PC-9 (cell line): ENCODE measurements around the gene CBFB. TPM values are rescaled to one million over a fixed set of nuclear protein-coding genes. Genes with fewer than 3 reads are reported as not detected.

Experiments used
- BruUV-seq: library from RNA; stranded (reverse); fragments of 400-500 nt; replicated peaks from 2 replicates; lab custom pipeline; 2021; lab: Mats Ljungman, UMichigan
- CTCF ChIA-PET: fragments of 300-600 bp; sonication (Branson Sonifier 250); formaldehyde crosslinking; loops from one replicate; lab custom pipeline; 2022; ENCODE audit warnings: antibody characterized with exemption; lab: Charles Lee
- POLR2A ChIA-PET: fragments of 300-600 bp; sonication (Branson Sonifier 250); formaldehyde crosslinking; loops from one replicate; lab custom pipeline; 2022; ENCODE audit warnings: antibody characterized with exemption; ENCODE audit not compliant: unreplicated experiment; lab: Charles Lee
- DNase-seq, 2 experiments: peaks; one replicate each; pipeline versions ENCODE4 v3.0.0 to v3.0.0-alpha.2; 2015 to 2022; ENCODE audit warnings: mixed read lengths in 1 of 2
- H2AFZ ChIP-seq: fragments of 200-600 bp; sonication (generic); 2 replicates; pipeline ENCODE4 v1.8.1; 2017; ENCODE audit warnings: antibody characterized with exemption
- H3F3A ChIP-seq: fragments of 200-600 bp; sonication (generic); 2 replicates; pipeline ENCODE4 v1.8.1; 2017; ENCODE audit warnings: antibody characterized with exemption, mild to moderate bottlenecking, low read depth; ENCODE audit not compliant: insufficient read depth
- H3K27ac ChIP-seq: fragments of 200-600 bp; sonication (generic); 2 replicates; pipeline ENCODE4 v1.6.1; 2016; ENCODE audit warnings: mixed run types
- H3K27me3 ChIP-seq: fragments of 200-600 bp; sonication (generic); 2 replicates; pipeline ENCODE4 v1.6.1; 2016; ENCODE audit warnings: low read depth, mixed run types; ENCODE audit not compliant: insufficient read depth
- H3K36me3 ChIP-seq: fragments of 200-600 bp; sonication (generic); 2 replicates; pipeline ENCODE4 v1.6.1; 2016; ENCODE audit warnings: low read depth, mixed run types
- H3K4me1 ChIP-seq: fragments of 200-600 bp; sonication (generic); replicated peaks from 2 replicates; pipeline ENCODE4 v1.6.1; 2016; ENCODE audit warnings: mixed run types; ENCODE audit not compliant: insufficient read depth
- H3K4me2 ChIP-seq: fragments of 200-600 bp; sonication (generic); 2 replicates; pipeline ENCODE4 v1.6.1; 2017; ENCODE audit warnings: mixed run types
- H3K4me3 ChIP-seq: fragments of 200-600 bp; sonication (generic); 2 replicates; pipeline ENCODE4 v1.6.1; 2016; ENCODE audit warnings: mixed run types
- H3K79me2 ChIP-seq: fragments of 200-600 bp; sonication (generic); 2 replicates; pipeline ENCODE4 v1.6.1; 2017; ENCODE audit warnings: low read depth, mixed run types
- H3K9me2 ChIP-seq: fragments of 200-600 bp; sonication (generic); 2 replicates; pipeline ENCODE4 v1.8.1; 2017; ENCODE audit warnings: mild to moderate bottlenecking; ENCODE audit not compliant: insufficient read depth
- H3K9me3 ChIP-seq: fragments of 200-600 bp; sonication (generic); 2 replicates; pipeline ENCODE4 v1.8.1; 2016; ENCODE audit warnings: low read depth; ENCODE audit not compliant: insufficient read depth
- H4K20me1 ChIP-seq: fragments of 200-600 bp; sonication (generic); 2 replicates; pipeline ENCODE4 v1.8.1; 2017; ENCODE audit not compliant: insufficient read depth
- CTCF ChIP-seq: fragments of 200-600 bp; sonication (generic); conservative IDR thresholded peaks from 2 replicates; pipeline ENCODE4 v1.6.1; 2017; ENCODE audit warnings: mixed run types, antibody characterized with exemption, mild to moderate bottlenecking, moderate library complexity
- EZH2 ChIP-seq: fragments of 200-600 bp; sonication (generic); IDR thresholded peaks from 2 replicates; pipeline ENCODE4 v1.8.0; 2017; ENCODE audit warnings: antibody characterized with exemption, low read depth
- intact Hi-C: fragments of 100-400 bp; cut with micrococcal nuclease; formaldehyde crosslinking; loops from one replicate; pipeline ENCODE4 v1.10.0; 2022; ENCODE audit not compliant: unreplicated experiment
- total RNA-seq: library from RNA; stranded (reverse); gene quantifications from 2 replicates; pipeline ENCODE4 v1.2.3, GENCODE V29; 2021

CBFB gene
- total RNA-seq, 1 experiment from 2014 or later = 63.3 TPM

GRCh38 chr16:67142342-67142741 is 113.4 kb downstream of the CBFB start:
- Histone ChIP-seq H3K9me3 (no peaks in the 10 kb centered on the region), H3F3A (peaks cover under 1% of the 10 kb centered on the region; the same call in 1 of the 2 replicates), H3K79me2 (no peaks in the 10 kb centered on the region), H3K36me3 (peaks cover 1% of the 10 kb centered on the region; the same call in 1 of the 2 replicates), H3K9me2 (no peaks in the 10 kb centered on the region), H3K4me2 (no peak overlapping the region), H3K27ac (no peak overlapping the region), H2AFZ (no peak overlapping the region), H4K20me1 (no peaks in the 10 kb centered on the region), H3K4me1 (no peaks in the 10 kb centered on the region), H3K4me3 (no peak overlapping the region), H3K27me3 (no peaks in the 10 kb centered on the region)
- ChIA-PET CTCF (no interaction called here), POLR2A (no interaction called here)
- no peak for DNase-seq
- no peak for TF ChIP-seq CTCF
- TF ChIP-seq EZH2 = no peak
- intact Hi-C loops = no loop called here
- BruUV-seq = no TSS peak

- Histone ChIP-seq H2AFZ (no peak overlapping the region), H3K9me2 (no peaks in the 10 kb centered on the region), H3K4me3 (no peak overlapping the region), H3K36me3 (no peaks in the 10 kb centered on the region; the same call in 1 of the 2 replicates), H3K4me1 (no peaks in the 10 kb centered on the region), H3K79me2 (no peaks in the 10 kb centered on the region), H3K27me3 (no peaks in the 10 kb centered on the region), H3K27ac (no peak overlapping the region), H4K20me1 (no peaks in the 10 kb centered on the region), H3K4me2 (no peak overlapping the region), H3F3A (peaks cover 17% of the 10 kb centered on the region), H3K9me3 (no peaks in the 10 kb centered on the region)
- BruUV-seq = no TSS peak
- CTCF ChIA-PET = no interaction called here
- TF ChIP-seq EZH2 (no peak), CTCF (no peak)
- POLR2A ChIA-PET = no interaction called here
- intact Hi-C loops = no loop called here
- no peak for DNase-seq
These were observed 116.0 kb downstream of the CBFB start for GRCh38 chr16:67144943-67145342.

GRCh38 chr16:67145746-67146145 is 116.8 kb downstream of the CBFB start:
- no TSS peak for BruUV-seq
- no peaks in the 10 kb centered on the region; the same call in 1 of the 2 replicates for H3K36me3 ChIP-seq
- H3K79me2 ChIP-seq = no peaks in the 10 kb centered on the region
- H3K27ac ChIP-seq = no peak overlapping the region
- H3K4me2 ChIP-seq = no peak overlapping the region
- ChIA-PET POLR2A (no interaction called here), CTCF (interaction anchor here (0.6 kb wide), 1 partner anchor 8 kb away, joined by 6 read pairs; no protein-coding TSS in a partner anchor)
- no peak overlapping the region for H2AFZ ChIP-seq
- H4K20me1 ChIP-seq = no peaks in the 10 kb centered on the region
- DNase-seq = no peak
- intact Hi-C loops = no loop called here
- H3F3A ChIP-seq = peaks cover 17% of the 10 kb centered on the region
- TF ChIP-seq CTCF (no peak), EZH2 (no peak)
- no peak overlapping the region for H3K4me3 ChIP-seq
- no peaks in the 10 kb centered on the region for H3K4me1 ChIP-seq
- no peaks in the 10 kb centered on the region for H3K9me2 ChIP-seq
- H3K9me3 ChIP-seq = no peaks in the 10 kb centered on the region
- no peaks in the 10 kb centered on the region for H3K27me3 ChIP-seq
